A172 (cell line): ENCODE data around the gene SLC5A7. TPM values are rescaled to one million over a fixed set of nuclear protein-coding genes. Genes with fewer than 3 reads are reported as not detected.
A peak's percentile ranks its signal among the peaks of the same experiment; 100 is the strongest.

ENCODE experiments used
- DNase-seq: peaks from one replicate; pipeline ENCODE4 v3.0.0-alpha.2; 2015; ENCODE audit warnings: low spot score
- total RNA-seq: library from RNA; depleted of rRNA; stranded (reverse); fragments of >200 nt; shearing (Covaris generic); gene quantifications from 2 replicates; pipeline ENCODE4 v1.2.3, GENCODE V29; 2014; rRNA removed

The SLC5A7 gene
- not detected in 2 replicates for total RNA-seq

DNA sequence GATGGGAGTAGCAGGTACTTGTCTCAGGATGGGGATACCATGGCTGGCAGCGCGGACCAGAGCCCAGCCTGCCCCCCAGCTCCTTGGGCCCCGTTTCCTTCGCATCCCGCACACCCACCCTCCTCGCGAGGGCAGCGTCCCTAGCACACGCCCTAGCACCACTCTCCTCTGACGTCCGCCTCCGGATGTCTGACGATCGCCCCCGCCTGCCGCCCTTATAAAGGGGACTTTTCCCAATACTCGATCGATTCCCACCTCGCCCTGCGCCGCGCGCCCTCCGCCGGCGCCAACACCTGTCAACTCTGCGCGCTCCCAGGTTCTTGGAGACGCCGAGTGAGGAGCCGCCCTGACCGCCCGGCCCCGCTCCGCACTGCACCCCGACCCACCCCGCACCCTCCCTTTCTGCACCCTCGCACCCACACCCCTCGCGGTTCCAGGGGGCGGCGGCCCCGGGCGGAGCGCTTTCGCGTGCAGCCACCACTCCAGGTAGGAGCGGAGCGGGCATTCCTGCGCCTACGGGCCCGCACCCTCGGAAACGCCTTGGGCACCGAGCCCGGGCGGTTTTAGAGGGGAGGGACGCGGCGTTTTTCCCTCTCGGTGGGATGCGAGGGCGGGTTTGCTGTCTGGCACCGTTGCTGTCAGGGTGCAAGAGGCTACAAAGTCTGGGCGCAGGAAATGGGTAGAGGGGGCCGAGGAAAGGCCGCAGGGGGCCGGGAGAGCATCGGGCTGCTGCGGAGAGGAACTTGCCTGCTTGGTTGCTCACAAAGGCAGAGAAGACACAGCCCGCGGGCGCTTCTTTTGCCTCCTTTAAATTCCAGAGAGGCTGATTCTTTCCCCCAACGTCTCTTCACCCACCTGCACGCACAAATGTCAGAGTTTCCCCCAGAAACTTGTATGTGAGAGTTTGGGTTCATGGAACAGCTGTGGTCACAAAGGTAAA, at the start of gene SLC5A7:
Gene SLC5A7 (plus strand): TSS at position 247 of the 940 bp plus-strand sequence. CDS start 1,632 bp downstream, outside the sequence.
- DNase-seq = no peak

- DNase-seq = no peak
Measured at GRCh38 chr2:107961395-107961794, 24.9 kb upstream of the SLC5A7 start.

DNA sequence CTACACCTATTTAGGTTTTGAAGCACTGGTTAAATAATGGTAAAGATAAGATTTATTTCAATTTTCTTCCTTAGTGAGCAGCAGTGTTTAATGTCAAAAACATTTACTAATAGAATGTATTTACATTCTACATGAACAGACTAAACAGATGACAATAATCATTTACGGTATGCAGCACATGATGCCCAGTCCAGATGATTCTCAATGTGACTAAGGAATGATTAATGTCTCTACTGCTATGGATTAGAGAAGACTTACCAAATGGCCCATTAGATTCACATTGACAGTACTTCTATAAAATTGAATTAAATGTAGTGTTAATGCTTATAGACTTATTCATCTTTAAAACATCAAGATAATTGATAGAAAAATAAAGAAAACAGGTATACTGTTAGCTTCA, 22.1 kb upstream of the SLC5A7 start:
- no peak for DNase-seq

DNA sequence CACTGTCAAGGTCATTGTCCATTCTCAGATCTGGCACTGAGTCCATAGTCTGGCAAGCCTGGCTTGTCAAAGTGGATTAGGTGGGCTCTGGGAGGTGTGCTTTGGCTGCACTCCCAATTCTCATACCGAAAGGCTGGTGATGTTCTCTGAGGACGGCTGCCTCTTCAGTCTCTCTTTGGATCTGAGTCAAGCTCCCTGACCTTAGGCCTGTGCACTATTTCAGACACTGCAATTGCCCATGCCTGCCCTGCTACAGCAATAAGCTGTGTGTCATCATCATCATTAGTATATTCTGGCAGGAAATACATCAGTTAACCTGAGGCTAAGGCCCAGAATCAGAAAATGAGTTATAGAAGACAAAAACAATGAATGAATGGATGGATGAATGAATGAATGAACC, 1.6 kb upstream of the SLC5A7 start:
- DNase-seq = no peak

DNA sequence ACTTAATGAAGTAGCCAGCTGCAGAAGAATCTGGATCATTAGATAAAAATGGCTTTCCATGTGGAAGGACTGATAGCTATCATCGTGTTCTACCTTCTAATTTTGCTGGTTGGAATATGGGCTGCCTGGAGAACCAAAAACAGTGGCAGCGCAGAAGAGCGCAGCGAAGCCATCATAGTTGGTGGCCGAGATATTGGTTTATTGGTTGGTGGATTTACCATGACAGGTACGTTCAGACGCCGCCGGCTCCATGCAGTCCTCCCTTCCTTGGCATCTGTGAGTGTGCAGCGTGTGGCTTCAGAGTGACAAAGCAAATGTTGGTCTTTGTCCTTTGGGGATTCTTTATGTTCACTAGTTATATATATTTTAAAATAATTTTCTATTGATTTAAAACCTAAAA, 1.8 kb downstream of the SLC5A7 start:
- no peak for DNase-seq

DNA sequence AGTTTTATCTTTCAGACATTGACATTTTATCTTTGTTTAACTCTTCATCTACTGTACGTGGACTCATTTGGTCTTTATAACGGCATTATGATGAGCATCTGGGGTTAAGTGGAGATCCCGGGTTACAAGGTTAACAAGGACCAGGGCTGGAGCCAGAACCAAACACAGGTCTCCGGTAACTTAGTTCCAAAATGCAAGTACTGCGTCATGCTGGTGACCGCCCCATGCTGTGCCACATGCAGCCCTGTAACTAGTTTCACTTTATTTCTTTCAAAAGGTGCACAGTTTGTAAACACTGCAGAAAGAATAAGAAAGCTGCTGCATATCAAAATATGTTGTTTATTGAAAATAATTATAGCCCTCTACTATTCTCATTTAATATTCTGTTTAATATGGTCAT, 3.1 kb downstream of the SLC5A7 start:
- peak; percentile 11 for DNase-seq

DNA sequence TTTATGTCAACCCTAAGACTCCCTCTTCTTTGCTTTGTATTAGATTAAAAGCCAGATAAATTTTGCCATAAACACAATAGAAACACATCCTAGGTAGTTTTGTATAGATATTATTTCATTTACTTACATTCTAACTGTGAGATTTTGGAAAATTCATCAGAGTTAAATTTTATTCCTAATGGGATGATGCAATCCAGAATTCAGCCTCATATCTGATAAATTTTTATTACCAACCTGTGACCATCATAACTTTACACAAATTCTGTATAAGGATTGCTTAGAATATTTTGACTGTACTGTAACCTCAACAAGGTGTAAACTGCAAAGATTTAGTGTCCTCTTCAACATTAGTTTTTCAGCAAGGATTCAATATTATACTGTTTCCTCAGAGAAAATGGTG, 4.4 kb downstream of the SLC5A7 start:
- no peak for DNase-seq

GRCh38 chr2:107992069-107992468, 5.7 kb downstream of the SLC5A7 start:
- DNase-seq = peak; percentile 2

DNA sequence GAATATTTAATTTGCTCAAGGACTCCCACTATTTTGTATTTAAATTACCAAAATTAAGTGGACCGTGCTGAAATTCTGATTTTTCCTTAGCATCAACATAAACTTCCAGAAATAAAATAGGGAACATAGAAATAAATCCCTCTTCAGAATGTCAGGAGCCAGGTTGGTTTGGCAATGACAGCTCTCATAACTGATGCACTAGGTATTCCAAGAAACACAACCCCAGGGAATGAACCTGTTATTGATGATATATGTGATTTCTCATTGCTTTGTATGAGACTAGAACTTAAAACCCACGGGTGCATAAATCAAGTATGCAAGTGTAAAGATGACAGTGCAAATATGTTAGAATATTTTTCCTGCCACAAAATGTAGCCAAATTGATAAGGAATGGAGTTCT, 12.8 kb downstream of the SLC5A7 start:
- DNase-seq = no peak

DNA sequence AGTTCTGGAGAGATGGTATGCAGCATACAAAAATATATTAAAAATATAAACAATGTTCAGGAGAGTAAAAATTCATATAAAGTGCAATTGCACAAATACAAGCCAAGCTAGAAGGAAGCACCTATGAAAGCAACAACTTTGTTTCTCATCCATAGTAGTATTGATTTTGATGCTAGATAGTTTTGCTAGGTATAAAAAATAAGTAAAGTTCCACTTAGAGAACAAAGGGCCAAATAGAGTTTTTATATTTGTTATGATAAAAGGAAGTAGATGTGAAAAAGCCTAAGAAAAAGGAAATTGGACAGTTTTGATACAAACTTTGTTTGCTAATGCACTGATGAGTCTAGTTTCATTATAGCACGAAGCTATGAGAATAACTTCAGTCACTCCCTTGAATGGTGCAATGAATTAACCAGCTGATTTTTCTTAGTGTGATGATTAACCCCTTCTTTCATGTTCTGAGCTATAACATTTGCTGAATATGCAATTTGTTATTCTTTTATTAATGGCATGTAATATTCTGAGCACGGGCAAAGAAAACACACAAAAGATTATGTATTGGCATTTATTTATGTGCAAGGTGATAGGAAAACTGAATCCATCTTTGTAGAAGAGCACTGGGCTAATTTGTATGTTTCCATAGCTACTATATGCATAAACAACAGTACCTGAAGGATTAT, 24.7 kb downstream of the SLC5A7 start:
- DNase-seq = no peak

- DNase-seq = no peak
Measured at GRCh38 chr2:108013305-108013704, 27.0 kb downstream of the SLC5A7 start.

DNA sequence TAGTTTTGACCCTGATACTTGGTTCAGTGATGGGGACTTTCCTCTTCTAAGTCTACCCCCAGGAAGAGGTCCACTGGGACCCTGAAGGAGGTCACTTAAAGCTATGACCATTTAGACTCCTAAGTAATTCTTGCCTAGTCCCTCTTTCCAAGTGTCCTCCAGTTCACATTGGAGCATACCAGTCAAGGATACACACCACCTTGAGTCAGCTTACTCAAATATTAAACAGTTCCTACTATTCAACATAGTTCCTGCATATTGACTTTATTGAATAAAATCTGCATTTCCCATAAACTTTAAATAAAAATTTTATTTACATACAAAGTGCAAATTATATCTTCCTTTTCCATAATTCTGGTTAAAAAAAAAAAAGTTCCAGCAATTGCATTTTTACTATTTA, 36.3 kb downstream of the SLC5A7 start:
- DNase-seq = no peak

GRCh38 chr2:108023776-108024175, 37.5 kb downstream of the SLC5A7 start:
- DNase-seq = no peak

DNA sequence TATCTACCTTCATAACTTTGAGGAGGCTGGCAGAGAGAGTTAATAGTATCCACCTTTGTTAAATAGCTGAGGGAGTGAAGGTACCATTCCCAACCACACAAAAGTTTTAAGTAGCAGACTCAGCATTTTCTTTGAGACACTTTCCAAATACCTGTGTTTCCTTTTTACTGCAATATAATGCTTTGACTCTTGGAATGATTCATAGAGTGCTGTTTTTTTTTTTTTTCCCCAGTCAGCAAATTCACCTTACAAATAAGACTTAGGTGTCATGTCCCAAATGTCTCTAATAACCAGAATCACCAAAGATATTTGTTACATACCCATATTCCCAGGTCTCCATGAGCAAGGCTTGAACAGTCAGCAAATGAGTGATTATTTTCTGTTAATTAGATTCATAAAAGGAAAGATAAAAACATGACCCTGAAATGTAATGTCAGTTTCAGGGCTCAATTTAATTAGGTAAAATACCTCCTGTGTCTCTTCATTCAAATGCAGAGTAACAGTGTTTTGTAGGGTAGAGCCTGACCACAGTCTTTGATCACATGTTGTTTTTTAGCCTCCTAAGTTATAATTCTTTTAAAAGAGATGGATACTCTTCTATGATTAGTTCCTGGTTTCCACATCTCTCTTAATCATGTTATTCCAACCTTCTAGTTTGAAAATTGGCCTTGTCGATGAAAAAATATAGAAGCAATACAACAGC, 39.9 kb downstream of the SLC5A7 start:
- DNase-seq = no peak

GRCh38 chr2:108029496-108029895, 43.2 kb downstream of the SLC5A7 start:
- DNase-seq = no peak

DNA sequence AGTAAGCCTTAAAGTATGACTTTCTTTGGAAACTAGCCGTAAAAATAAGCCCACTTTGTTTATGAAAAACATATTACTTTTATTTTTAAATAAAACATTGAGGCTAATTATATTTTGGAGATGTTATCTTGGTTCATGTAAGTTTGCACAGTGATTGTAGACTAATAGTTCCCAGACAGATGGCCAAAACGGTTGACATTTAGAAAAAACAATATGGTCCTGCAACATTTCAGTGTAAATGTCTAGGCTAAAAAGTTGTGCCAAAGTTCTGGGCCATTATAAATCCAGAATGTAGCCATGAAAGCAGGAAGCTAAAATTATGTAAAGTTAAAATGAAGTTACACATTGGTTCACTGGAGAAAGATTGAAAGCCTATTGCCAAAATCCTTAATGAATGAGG, 43.6 kb downstream of the SLC5A7 start:
- DNase-seq = no peak

DNA sequence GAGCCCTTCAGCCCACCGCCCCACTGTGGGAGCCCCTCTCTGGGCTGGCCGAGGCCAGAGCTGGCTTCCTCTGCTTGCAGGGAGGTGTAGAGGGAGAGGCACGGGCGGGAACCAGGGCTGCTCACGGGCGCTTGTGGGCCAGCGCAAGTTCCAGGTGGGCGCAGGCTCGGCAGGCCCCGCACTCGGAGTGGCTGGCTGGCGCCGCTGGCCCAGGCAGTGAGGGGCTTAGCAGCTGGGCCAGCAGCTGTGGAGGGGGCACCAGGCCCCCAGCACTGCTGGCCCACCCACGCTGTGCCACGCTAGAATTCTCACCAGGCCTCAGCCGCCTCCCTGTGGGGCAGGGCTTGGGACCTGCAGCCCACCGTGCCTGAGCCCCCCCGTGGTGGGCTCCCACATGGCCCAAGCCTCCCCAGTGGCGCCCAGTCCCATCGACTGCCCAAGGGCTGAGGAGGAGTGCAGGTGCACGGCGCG, 45.2 kb downstream of the SLC5A7 start:
- no peak for DNase-seq

DNA sequence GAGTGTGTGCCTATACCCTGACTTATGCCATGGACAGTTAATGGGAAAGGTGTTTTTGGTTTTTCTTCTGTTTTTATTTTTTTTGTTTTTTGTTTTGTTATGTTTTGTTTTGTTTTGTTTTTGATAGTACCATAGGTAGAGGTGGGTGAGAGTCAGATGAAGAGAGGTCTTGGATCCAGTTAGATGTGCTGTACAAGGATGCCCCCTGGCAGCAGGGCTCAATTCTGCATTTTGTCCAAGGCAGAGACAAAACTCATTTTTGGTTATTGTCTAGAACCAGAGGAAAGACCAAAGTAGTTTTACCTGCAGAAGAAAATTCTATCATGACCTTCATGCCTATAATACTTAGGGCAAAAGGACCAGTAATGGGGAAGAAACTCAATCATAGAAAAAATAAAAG, 48.5 kb downstream of the SLC5A7 start:
- no peak for DNase-seq

- no peak for DNase-seq
Measured at GRCh38 chr2:108048752-108049151, 62.4 kb downstream of the SLC5A7 start.

DNA sequence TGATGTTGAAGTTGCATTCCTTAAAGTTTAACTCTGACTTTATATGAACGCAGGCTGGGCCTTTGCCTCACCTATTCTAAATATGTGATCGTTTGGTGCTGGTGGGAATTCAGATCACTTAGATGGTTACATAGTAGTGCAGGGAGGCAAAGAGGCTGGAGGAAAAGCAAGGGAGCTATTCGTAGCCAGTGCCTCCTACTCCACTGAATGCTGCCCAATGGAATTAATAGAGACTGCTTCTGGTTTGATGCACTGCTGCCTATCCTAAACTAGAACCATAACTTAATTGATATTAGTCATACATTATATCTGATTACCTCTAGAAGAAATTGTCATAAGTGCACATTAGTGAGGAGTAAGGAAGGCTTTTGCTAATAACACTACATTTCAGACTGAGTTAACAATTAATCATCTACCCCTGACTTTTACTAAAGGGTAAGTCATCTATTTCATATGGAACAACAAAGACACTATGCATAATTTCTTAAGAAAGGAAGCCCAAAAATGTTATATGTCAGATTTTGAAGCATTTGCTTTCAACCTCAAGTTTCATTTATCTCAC, 72.3 kb downstream of the SLC5A7 start:
- no peak for DNase-seq

DNA sequence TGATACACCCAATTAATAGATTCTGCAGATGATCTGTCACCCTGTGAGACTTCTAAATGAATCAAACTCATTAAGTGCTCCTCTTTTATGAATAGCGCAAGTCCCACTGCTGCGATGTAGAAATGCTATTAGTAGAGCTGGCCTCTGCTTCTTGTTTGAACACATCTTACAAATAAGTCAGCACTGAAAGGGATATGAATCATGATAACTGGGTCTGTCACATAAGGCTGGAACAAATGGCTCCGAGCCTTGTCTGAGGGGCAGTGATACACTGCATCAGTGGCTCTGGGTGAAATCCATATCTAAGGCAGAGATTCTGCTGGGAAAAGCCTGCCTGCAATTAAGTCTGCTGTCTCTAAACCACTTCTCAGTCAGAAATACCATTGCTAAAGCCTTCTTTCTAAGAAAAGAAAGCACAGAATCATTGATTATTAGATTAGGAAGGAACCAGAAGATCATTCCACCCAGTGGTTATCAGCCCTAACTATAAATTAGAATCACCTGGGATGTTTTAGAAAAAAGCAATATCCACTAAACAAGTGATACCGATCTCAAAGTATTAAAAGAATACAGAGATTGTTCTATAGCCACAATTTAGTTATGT, 75.2 kb downstream of the SLC5A7 start:
- no peak for DNase-seq
